Measurements from ENCODE around the gene DGKD.

The DGKD gene

DNA sequence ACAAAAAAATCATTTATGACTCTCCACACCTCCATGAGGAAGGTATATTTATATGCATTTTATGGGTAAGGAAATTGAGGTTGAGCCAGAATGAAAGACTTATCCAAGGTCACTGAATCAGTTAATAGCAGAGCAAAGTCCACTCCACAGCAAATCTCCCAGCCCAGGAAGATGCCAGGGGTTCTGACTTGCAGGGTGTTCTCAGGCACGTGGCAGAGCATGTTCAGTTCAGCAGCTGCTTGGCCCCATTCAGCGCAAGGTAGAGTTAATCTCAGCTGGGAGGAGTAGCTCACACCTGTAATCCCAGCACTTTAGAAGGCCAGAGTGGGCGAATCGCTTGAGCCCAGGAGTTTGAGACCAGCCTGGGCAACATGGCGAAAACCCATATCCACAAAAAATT lies 17.8 kb upstream of the DGKD start:
- DNase-seq (no peak), ATAC-seq (no peak)

DNA sequence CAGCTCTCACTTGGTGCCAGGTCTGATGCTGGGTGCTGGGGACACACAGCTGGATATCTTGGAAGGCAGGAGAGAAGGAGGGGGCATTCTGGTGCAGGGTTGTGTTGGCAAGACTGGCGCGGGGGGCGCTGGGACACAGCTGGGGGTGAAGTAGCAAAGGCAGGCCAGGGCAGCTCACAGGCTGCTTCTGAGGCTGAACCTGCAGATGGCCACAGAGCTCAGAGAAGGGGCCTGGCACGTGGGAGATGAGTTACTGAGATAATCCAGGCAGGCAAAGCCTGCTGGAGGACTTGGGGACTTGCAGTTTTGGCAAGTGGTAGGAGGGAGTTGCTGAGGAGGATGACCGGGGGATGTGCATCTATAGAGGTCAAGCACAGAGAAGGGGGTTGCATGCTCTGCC lies 16.2 kb upstream of the DGKD start:
- DNase-seq, result no peak
- no peak for ATAC-seq

DNA sequence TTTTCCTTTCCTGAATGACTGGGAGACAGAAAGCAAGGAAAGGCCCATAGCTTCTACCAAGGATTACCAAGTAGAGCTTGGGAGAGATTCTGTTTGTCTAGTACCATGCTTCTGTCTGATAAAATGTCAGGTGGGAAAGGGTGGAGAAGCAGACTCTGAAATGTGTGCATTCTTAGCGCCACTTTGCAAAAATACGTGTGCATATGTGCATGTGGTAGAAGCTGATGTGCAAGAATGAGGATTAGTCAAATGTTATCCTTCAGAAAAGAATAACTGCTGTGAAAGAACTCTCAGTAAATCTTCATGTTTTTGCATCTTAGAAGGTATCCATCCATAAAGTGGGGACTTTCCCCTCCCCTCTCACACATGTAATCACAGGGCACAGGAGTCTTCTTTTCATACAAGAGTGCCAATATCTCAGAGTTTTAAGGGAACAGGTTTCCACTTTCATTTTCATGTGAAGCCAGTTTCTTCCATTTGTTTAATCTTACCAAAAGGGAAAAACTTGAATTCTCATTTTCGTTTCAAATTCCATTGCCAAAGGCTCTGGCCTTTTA lies 15.4 kb upstream of the DGKD start:
- no peak for DNase-seq
- ATAC-seq, result no peak

DNA sequence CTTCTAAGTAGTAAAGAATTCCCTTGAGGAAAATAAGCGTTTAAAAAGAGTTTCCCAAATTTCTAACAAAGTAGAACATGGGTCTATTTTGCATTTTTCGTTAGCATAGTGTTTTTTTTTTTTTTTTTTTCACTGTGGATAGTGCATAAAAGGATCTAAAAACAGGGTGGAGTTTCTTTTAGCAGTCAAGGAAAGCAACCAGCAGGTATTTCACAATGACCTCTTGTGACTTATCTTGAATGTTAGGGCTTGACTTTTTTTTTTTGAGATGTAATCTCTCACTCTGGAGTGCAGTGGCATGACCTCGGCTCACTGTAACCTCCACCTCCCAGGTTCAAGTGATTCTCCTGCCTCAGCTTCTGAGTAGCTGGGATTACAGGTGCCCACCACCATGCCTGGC lies 14.9 kb upstream of the DGKD start:
- DNase-seq (no peak), ATAC-seq (no peak)

DNA sequence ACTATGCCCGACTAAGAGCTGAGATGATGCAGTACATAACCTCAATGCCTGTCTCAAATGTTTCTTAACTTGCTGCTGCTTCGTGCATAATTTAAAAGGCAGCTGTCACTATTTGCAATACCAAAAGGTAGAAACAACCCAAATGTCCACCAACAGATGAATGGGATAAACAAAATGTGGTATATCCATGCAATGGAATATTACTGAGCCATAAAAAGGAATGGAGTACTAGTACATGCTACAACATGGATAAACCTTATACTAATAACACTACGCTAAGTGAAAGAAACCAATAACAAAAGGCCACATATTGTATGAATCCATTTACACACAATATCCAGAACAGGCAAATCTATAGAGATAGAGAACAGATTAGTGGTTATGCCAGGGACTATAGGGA lies 13.0 kb upstream of the DGKD start:
- no peak for ATAC-seq
- DNase-seq, result no peak

DNA sequence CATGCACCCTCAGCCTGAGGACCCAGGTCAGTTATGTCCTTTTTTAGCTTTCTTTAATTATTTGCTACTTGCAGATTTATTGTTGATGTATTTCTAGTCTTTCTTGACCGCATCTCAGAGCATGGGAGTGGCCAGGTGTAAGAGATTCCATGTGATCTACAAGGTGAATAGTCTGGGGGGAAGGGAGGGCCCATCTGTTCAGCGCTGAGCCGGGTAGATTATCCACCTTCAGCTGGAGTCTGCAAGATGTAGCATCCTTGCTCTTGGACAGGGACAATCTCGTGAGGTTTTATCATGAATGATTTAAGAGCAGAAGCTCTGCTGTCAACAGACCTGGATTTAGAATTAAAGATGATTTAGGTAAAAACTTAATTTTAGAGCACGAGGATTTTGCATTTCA lies 12.0 kb upstream of the DGKD start:
- ATAC-seq (no peak), DNase-seq (no peak)

DNA sequence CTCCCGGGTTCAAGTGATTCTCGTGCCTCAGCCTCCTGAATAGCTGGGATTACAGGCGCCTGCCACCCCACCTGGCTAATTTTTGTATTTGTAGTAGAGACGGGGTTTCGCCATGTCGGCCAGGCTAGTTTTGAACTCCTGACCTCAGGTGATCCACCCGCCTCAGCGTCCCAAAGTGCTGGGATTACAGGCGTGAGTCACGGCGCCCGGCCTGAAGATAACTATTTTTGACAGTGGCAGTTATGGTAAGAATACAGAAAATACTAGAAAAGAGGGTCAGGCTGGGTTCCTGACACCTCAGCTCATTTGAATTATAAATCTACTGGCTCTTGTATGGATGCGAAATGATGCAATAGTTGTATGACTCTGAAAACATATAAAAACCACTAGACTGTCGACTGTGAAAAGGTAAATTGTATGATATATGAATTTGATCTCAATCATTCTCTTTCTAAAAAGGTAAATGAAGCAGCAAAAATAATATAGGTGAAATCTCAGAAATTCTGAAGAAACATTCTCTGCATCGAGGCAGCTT lies 11.1 kb upstream of the DGKD start:
- no peak for DNase-seq
- ATAC-seq, result no peak

DNA sequence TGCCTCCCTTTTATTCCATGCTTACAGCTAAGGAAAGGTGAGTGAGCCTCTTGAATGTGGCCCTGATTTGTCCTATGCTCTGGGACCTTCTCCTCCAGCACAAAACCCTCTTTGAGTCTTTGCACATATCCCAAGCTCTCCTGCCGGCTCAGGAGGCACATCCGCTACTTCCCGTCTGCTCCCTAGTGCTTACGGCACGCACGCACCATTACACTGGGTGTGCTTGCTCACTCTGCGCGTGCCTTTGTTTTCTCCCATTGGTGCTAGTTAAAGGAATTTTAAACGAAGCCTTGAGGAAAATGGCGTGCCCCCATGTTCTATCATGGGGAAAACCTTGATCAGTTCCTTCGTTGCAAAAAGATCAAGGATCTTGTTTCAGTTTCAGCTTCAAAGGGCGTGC lies 7.9 kb upstream of the DGKD start:
- DNase-seq, result no peak
- ATAC-seq, result no peak

DNA sequence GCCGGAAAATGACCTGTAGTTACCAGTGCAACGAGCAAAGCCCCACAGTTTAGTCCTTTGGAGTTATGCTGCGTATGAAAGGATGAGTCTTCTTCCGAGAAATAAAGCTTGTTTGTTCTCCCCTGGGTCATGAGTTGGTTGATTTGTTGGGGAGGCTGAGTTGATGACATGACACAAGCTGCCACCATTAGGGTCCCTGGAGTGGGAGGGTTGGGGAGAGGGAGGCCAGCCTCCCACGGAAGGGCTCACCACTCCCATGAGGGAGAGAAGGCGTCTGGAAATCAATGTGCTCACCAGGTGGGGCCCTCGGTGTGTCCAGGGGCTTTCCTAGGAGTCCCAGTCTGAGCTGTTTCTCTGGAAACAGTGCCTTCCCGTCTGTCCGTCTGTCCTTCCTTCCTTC lies 7.4 kb upstream of the DGKD start:
- ATAC-seq, result no peak
- no peak for DNase-seq

DNA sequence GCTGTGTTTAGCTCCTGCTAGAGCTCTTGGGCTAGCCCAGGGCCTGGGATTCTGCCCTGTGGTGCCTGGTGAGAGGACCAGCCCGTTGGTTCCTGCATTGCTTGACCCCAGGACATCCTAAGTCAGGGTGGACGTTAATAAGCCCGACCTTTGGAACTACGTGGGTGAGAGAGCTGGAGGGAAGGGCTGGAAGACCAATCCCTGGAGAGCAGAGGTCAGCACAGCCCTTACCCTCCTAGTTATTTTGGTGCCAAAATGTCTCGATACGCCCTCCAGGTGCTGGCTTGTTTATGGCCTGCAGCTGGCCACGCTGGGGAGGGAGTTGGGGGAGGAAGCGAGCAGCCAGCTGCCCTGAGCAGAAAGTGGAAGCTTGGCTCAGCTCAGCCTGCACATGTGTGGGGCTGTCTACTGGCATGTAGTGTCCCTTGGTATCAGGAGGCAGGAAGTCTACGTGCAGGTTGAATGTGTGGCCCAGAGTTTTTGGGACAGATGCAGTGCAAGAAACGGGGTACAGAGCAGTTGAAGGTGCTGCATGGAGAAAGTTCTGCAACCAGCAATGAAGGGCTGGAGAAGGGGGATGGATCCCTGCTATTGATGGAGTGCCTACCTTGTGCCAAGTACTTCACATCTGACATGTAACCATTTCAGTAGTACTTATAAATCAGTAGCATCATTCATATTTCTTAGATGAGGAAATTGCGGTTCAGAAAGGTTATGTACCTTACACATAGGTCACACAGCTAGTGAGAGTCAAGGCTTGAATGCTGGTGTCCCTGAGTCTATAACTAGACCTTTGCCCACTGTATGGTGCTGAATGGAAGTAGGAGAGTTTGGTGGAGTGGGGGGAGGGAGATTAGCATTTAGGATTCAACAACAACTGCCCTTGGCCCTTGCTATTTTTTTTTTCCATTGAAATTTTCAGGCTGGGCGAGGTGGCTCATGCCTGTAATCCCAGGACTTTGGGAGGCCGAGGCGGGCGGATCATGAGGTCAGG lies 5.0 kb upstream of the DGKD start:
- DNase-seq (no peak), ATAC-seq (no peak)

DNA sequence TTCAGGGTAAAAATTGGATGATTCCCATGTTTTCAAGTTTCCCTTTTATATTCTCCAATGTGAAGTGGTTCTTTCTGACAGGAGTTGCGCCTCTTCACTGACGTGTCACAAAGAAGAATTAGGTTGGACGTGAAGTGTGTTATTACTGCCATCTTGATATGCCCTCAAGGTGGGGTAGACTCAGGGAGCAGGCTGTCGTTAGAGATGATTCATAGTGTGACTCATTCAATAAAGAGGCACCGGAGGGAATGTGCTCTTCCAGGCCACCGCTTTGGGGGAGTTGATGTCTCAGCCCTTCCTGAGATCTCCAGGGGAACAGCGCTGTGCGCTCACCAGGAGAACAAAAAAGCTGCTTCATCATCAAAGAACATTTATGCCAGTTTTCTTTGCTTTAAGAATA lies 3.6 kb upstream of the DGKD start:
- DNase-seq (peak; percentile 53), ATAC-seq (peak; percentile 69)

DNA sequence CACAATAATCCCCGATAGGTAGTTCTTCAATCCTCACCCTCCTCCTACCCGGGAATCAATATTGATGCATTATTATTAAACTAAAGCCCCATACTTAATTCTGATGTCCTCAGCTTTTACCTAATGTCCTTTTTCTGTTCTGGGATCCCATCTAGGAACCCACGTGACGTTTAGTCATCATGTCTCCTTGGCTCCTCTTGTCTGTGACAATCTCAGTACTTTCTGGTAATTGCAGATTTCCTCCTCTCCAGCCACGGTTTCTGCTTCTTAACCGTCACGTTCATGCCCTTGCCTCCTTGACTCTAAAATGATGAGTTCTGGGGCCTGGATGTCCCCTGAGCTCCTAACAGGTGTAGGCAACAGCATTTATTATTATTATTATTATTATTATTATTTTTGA lies 2.9 kb upstream of the DGKD start:
- no peak for ATAC-seq
- DNase-seq, result no peak

DNA sequence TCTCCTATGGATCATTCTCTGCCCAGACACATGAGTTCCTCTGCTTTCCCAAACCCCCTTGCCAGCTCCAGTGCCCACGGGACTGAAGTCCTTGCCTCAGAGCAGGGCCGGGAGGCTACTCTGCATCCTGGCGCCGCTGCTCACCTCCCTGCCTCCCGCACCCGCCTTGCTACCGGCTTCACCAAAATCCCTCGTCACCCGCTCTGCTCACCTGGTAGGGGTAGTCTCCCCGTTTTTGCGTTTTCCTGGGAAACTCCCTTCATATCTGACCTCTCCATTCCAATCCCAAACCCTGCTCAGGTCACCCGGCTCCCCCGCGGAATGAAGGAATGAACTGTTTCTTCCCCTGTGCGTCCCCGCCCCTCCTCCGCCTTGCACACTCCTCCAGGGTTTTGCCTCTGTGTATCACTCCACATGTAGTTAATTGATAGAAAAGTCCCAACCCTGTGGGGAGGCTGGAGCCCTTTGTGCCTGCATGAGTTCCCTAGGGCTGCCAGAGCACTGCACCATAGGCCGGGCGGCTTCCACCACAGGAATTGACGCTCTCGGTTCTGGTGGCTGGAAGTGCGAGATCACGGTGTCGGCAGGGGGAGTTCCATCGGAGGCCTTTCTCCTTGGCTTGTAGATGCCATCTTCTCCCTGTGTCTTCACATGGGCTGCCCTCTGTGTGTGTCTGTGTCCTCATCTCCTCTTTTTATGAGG lies 2.0 kb upstream of the DGKD start:
- DNase-seq, result no peak
- ATAC-seq, result no peak

DNA sequence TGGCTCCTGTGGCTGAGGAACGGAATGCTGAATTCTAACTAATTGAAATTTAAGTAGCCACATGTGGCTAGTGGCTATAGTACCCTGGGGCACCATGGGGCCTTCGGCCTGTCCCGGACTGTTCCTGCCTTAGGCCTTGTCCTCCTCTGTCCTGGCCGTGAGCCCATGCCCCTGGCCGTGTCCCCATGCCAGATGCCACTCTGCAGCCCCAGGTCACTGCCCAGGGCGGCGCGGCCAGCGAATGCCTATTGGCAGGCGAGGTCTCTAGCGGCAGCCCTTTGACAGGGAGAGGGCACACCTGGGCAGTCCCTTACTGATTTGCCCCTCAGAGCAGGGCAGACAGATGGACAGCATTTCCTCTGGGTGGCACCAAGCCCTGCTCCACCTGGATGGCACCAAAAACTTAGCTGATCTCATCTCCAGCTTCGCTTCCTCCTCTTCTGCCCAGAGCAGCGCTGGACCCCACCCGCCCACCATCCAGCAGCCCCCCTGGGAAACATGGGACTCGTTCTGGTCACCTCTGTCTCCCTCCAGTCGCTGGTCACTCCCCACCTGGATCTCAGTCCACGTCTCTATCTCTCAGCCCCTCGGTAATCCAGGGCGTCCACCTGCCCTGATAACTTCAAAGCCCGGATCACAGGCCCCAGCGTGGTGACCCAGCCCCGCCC lies 1.1 kb upstream of the DGKD start:
- no peak for ATAC-seq
- no peak for DNase-seq

DNA sequence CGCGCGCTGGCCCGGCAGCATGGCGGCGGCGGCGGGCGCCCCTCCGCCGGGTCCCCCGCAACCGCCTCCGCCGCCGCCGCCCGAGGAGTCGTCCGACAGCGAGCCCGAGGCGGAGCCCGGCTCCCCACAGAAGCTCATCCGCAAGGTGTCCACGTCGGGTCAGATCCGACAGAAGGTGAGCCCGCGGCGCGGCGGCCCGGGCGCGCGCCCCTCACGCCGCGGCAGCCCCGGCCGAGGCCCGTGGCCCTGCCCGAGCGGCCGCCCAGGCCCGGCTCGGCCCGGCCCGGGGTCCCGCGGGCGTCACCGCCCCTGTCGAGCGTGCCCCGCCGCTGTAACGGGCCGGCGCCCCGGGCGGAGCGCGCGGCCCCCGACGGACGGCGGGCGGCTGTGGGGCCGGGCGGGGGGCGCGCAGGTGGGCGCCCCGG lies 218 bp downstream of the DGKD start:
- no peak for ATAC-seq
- DNase-seq, result no peak

DNA sequence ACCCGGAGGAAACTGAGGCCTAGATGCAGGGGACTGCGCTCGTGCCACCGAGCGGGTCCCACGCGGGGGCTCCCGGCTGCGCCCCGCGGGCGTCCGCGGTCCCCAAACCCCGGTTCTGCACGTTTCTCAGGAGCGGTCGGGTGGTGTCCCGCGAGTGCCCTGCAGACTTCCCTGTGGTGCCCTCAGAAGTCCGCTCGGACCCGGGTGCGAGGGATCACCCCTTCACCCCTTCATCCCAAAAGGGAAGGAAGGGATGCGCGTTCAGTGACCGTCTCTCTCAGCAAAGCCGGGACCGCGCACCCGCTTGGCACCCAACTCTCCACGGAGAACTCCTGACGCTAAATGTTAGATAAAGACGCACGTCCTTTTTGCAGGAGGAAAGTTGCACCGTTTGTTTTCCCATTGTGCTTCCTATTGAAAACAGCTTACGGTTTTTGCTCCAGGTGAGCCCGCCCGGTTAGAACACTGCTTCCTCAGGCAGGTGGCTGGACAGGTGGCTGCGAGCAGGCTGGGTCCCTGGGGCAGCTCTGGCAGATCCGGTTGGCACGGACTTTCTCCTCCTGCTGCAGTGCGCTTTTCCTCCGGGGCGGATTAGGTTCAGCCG lies 779 bp downstream of the DGKD start:
- DNase-seq, result no peak
- ATAC-seq, result no peak

DNA sequence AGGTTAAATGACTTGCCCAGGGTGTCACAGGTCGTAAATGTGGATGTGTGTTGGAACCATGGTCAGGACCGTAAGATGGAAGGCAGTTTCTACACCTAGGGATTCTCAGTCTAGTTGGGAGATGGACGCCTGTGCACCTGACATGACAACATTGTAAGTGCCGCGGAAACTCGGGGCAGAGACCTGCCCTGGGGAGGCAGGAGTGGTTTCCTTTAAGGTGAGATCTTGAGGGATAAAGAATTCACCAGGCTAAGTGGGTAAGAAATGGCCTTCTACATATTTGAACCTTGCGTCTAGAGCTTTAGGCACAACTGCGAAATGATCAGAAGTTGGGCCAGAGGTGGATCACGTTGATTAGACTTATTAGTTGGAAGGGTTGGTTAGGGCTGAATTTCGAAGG lies 1.6 kb downstream of the DGKD start:
- DNase-seq (no peak), ATAC-seq (no peak)

DNA sequence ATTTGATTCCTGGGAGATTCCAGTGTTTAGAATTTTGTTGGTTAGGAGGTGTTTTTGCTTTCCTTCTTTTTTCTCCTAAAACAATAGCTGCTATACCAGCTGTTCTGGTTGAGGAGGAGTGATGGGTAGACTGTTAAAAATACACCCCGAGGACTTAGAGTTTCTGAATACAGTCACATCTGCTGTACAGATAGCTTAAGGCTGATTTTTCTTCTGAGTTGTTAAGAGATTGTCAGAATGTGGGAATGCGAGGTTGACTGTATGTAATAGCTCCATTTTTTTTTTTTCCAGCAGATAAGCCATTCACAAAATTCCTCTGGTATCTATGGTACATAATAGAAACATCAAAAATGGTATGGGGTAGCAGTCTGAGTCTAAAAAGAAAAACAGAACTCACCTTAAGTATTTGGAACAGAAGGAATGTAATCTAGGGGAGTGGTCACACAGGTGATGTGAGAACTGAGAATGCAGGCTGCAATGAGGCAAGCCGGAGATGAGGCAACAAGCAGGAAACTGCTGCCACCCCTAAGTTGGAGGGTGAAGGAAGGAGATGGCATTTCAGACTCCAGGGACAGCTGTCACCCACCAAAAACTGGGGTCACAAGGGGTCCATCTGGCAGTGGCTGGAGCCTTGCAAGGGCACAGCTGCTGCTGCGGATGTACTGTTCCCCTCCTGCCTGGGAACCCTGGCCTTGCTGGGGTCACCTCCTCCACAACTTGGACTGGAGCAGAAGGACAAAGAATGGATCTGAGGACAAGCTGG lies 2.4 kb downstream of the DGKD start:
- ATAC-seq (no peak), DNase-seq (no peak)

DNA sequence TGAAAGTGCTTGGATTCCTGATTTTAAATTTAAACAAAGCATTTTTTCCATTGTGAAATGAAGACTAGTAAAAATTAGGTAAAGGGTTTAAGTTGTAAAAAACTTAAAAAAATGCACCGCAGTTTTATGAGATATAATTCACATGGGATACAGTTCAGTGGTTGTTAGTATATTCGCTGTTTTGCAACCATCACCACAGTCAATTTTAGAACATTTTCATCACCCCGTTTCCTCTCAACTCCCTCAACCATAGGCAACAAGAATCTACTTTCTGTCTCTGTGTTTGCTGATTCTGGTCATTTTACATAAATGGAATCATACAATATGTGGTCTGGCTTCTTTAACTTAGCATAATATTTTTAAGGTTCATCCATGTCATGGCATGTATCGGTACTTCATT lies 4.0 kb downstream of the DGKD start:
- DNase-seq (no peak), ATAC-seq (no peak)

DNA sequence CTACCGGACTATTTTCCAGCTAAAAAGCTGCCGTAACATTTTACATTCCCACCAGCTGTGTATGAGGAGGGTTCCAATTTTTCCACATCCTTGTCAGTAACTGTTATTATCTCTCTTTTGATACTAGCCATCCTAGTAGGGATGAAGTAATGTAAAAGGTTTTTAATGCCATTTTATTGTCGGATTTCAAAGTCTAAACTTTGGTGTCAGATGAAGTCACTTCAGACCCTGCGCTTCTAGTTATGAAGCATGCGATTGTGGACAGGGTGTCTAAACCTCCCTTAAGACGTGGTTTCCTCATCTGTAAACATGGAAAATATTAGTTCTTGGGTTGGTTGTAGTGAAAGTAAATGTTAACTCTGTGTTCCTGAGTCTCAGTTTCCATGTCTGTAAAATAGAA lies 4.7 kb downstream of the DGKD start:
- peak; percentile 53 for ATAC-seq
- no peak for DNase-seq

DNA sequence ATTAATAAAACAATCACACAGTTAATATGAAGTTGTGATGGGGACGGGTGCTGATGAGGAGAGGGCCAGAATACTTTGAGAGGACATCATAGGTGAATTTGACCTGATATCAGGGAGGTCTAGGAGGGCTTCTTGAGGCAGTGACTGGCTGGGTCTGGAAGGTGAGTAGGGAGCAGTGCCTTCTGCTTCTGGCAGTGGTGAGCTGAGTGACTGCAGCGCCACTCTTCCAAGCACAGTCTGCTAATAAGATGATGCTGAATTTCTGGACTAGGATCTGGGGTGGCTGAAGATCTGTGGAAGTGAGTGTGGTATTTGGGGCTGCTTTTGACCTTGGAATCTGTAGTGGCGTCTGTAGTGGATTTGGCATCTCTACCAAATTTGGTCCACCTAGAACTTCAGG lies 5.5 kb downstream of the DGKD start:
- DNase-seq, result no peak
- no peak for ATAC-seq

All from stimulated activated naive CD8-positive, alpha-beta T cell treated with anti-CD3 and anti-CD28 coated beads, Interleukin-15, Interleukin-2, amounts not matched to agents 100 U/mL and 50 U/mL, for 24 hours (primary cell).